GM19324 (cell line): ENCODE data around the gene TIPARP.
"Not testable (repeated sequence)": the region's sequence is repeated elsewhere in the genome, so short reads cannot be mapped to it uniquely, and the experiment has no call there.

Source experiments
- ATAC-seq: cut with Tn5 transposase; IDR thresholded peaks from one replicate; pipeline ENCODE4 v1.9.1; 2021; ENCODE audit warnings: mild to moderate bottlenecking, moderate library complexity; ENCODE audit not compliant: unreplicated experiment, low FRiP score

Gene TIPARP

GRCh38 chr3:156707588-156707987, 33.2 kb downstream of the TIPARP start:
- no peak for ATAC-seq

GRCh38 chr3:156710429-156710828, 36.0 kb downstream of the TIPARP start:
- no peak for ATAC-seq

GRCh38 chr3:156711113-156711512, 36.7 kb downstream of the TIPARP start:
- no peak for ATAC-seq

GRCh38 chr3:156711944-156712343, 37.6 kb downstream of the TIPARP start:
- ATAC-seq = not testable (repeated sequence)

GRCh38 chr3:156716105-156716862, 41.9 kb downstream of the TIPARP start:
- no peak for ATAC-seq

GRCh38 chr3:156718622-156719306, 44.4 kb downstream of the TIPARP start:
- no peak for ATAC-seq

- no peak for ATAC-seq
Observed at GRCh38 chr3:156720826-156721225, 46.4 kb downstream of the TIPARP start.

- no peak for ATAC-seq
Observed at GRCh38 chr3:156721687-156722618, 47.6 kb downstream of the TIPARP start.

- ATAC-seq = no peak
Observed at GRCh38 chr3:156723182-156723619, 48.8 kb downstream of the TIPARP start.

- no peak for ATAC-seq
Observed at GRCh38 chr3:156725682-156726081, 51.3 kb downstream of the TIPARP start.

GRCh38 chr3:156726456-156726855, 52.1 kb downstream of the TIPARP start:
- no peak for ATAC-seq

GRCh38 chr3:156727519-156728205, 53.3 kb downstream of the TIPARP start:
- ATAC-seq = peak; percentile 93

- no peak for ATAC-seq
Observed at GRCh38 chr3:156728267-156728985, 54.0 kb downstream of the TIPARP start.

- ATAC-seq = no peak
Observed at GRCh38 chr3:156729460-156730179, 55.2 kb downstream of the TIPARP start.

GRCh38 chr3:156731813-156732212, 57.4 kb downstream of the TIPARP start:
- ATAC-seq = no peak

GRCh38 chr3:156732261-156732660, 57.9 kb downstream of the TIPARP start:
- ATAC-seq = no peak

GRCh38 chr3:156732715-156733421, 58.5 kb downstream of the TIPARP start:
- no peak for ATAC-seq

GRCh38 chr3:156734661-156735060, 60.3 kb downstream of the TIPARP start:
- ATAC-seq = not testable (repeated sequence)
